Measurements from ENCODE around the gene KCNK4. TPM values are rescaled to one million over a fixed set of nuclear protein-coding genes. Genes with fewer than 3 reads are reported as not detected.

Gene KCNK4
- total and polyA plus RNA-seq, 2 of the 13 experiments (the other 11 are each of a cell fraction or from before 2014, with no cell fraction given) = not detected

DNA sequence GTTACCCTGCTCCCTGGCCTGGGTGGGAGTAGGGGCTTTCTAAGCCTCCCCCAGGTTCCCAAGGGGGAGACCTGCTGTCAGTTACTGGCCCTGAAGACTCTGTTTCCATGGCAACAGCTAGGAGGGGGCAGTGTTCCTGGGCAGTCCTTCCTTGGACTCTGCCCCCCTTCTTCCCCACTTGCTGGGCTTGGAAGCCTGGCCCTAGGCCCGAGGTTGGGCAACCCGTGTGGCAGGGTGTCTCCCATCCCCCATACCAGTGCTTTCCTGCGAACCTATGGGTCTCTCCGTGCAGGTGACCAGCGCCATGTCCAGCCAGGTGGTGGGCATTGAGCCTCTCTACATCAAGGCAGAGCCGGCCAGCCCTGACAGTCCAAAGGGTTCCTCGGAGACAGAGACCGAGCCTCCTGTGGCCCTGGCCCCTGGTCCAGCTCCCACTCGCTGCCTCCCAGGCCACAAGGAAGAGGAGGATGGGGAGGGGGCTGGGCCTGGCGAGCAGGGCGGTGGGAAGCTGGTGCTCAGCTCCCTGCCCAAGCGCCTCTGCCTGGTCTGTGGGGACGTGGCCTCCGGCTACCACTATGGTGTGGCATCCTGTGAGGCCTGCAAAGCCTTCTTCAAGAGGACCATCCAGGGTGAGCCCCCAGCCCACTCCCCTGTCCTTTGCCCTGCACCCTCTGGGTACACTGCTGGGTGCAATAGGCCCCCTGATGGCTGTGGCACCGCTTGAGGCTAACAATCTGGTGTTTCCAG, 15.9 kb downstream of the KCNK4 start (continued):
- no peak for TF ChIP-seq CENPT (CRISPR knock-in tag; IDR thresholded peaks at IDR 0.05; ENCODE audit: low read depth)
- TF ChIP-seq SOX13 (IDR thresholded peaks at IDR 0.05) = no peak
- no peak for TF ChIP-seq SOX13 (CRISPR knock-in tag; conservative IDR thresholded peaks at IDR 0.05 in 1 of 2, IDR thresholded peaks at IDR 0.05 in 1 of 2)
- no peak for TF ChIP-seq GABPA (IDR thresholded peaks at IDR 0.05; ENCODE audit: low read depth, low read length)
- peak; percentile 29; the same call in 1 of the 2 replicates for TF ChIP-seq GABPA (CRISPR knock-in tag; IDR thresholded peaks at IDR 0.05; ENCODE audit: low read depth)
- 0 out of 2 replicates have a peak, but pooled peaks have one; percentile 36 for TF ChIP-seq NR0B2 (CRISPR knock-in tag; IDR thresholded peaks at IDR 0.05)
- no peak for TF ChIP-seq ZNF747 (CRISPR knock-in tag; IDR thresholded peaks at IDR 0.05; ENCODE audit: borderline replicate concordance)
- no peak for TF ChIP-seq ZNF629 (CRISPR knock-in tag; conservative IDR thresholded peaks at IDR 0.05)
- TF ChIP-seq HNF4G (IDR thresholded peaks at IDR 0.05; ENCODE audit: borderline replicate concordance, low read depth, low read length) = peak; percentile 68; the same call in 1 of the 2 replicates
- no peak; the same call in 1 of the 2 replicates for TF ChIP-seq HNF4G (CRISPR knock-in tag; IDR thresholded peaks at IDR 0.05; ENCODE audit: borderline replicate concordance, low read depth)
- TF ChIP-seq ZBTB43 (CRISPR knock-in tag; conservative IDR thresholded peaks at IDR 0.05) = 0 out of 2 replicates have a peak, but pooled peaks have one; percentile 10
- peak; percentile 40; the same call in 1 of the 2 replicates for TF ChIP-seq SIN3A (IDR thresholded peaks at IDR 0.05; ENCODE audit: borderline replicate concordance, low read depth, low read length)
- TF ChIP-seq ZNF549 (CRISPR knock-in tag; IDR thresholded peaks at IDR 0.05) = no peak
- TF ChIP-seq, protein P1, sequence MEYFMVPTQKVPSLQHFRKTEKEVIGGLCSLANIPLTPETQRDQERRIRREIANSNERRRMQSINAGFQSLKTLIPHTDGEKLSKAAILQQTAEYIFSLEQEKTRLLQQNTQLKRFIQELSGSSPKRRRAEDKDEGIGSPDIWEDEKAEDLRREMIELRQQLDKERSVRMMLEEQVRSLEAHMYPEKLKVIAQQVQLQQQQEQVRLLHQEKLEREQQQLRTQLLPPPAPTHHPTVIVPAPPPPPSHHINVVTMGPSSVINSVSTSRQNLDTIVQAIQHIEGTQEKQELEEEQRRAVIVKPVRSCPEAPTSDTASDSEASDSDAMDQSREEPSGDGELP (IDR thresholded peaks at IDR 0.05; ENCODE audit: borderline replicate concordance, low read depth) = peak; percentile 61; the same call in 1 of the 2 replicates
- no peak for TF ChIP-seq ZNF296 (CRISPR knock-in tag; conservative IDR thresholded peaks at IDR 0.05)
- TF ChIP-seq ZNF232 (CRISPR knock-in tag; IDR thresholded peaks at IDR 0.05; ENCODE audit: borderline replicate concordance) = 0 out of 2 replicates have a peak, but pooled peaks have one; percentile 43
- TF ChIP-seq MIXL1 (CRISPR knock-in tag; IDR thresholded peaks at IDR 0.05) = no peak
- no peak for TF ChIP-seq ZNF615 (CRISPR knock-in tag; IDR thresholded peaks at IDR 0.05; ENCODE audit: borderline replicate concordance)
- peak; percentile 97 for TF ChIP-seq ZNF281 (CRISPR knock-in tag; IDR thresholded peaks at IDR 0.05; ENCODE audit: borderline replicate concordance)
- no peak for TF ChIP-seq JUNB (CRISPR knock-in tag; IDR thresholded peaks at IDR 0.05; ENCODE audit: borderline replicate concordance)
- no peak for TF ChIP-seq SIX4 (CRISPR knock-in tag; IDR thresholded peaks at IDR 0.05)
- no peak for TF ChIP-seq ZNF749 (CRISPR knock-in tag; IDR thresholded peaks at IDR 0.05; ENCODE audit: borderline replicate concordance)
- peak; percentile 23; the same call in 1 of the 2 replicates for TF ChIP-seq CTCF (CRISPR knock-in tag; IDR thresholded peaks at IDR 0.05)

All from HepG2 (cell line).